ENCODE results near the gene VKORC1.

- TF ChIP-seq L3MBTL2 (conservative IDR thresholded peaks at IDR 0.05), result no peak
- TF ChIP-seq BHLHE40 (IDR thresholded peaks at IDR 0.05; ENCODE audit: borderline replicate concordance), result no peak
- TF ChIP-seq ZNF384 (IDR thresholded peaks at IDR 0.05), result no peak
- TF ChIP-seq FOXA1 (IDR thresholded peaks at IDR 0.05), result no peak
- TF ChIP-seq SP1 (IDR thresholded peaks at IDR 0.05), result no peak
- TF ChIP-seq ELF4 (IDR thresholded peaks at IDR 0.05), result no peak
- TF ChIP-seq PKNOX1 (IDR thresholded peaks at IDR 0.05), result no peak
- no peak for TF ChIP-seq NFRKB (IDR thresholded peaks at IDR 0.05)
- TF ChIP-seq FOXM1 (IDR thresholded peaks at IDR 0.05; ENCODE audit: borderline replicate concordance), result no peak
- no peak for TF ChIP-seq TARDBP (IDR thresholded peaks at IDR 0.05)
- no peak for TF ChIP-seq HDGF (IDR thresholded peaks at IDR 0.05; ENCODE audit: borderline replicate concordance)
- no peak for TF ChIP-seq SUZ12 (IDR thresholded peaks at IDR 0.05)
Observed at GRCh38 chr16:31130336-31130891, 35.8 kb upstream of the VKORC1 start.
